ENCODE results near the gene TULP4. TPM values are rescaled to one million over a fixed set of nuclear protein-coding genes. Genes with fewer than 3 reads are reported as not detected.
A peak's percentile ranks its signal among the peaks of the same experiment; 100 is the strongest.

Gene TULP4
- total and polyA plus RNA-seq, 2 experiments from 2014 or later, result 20.0 to 118 TPM

- Histone ChIP-seq H3K4me1 (ENCODE audit: low read depth) (peaks cover 8% of the 10 kb centered on the region), H3K27ac (no peak overlapping the region), H3K27me3 (no peaks in the 10 kb centered on the region), H3K9me3 (ENCODE audit: low read depth) (no peaks in the 10 kb centered on the region), H3K36me3 (no peaks in the 10 kb centered on the region), H3K4me3 (no peak overlapping the region)
- no peak for TF ChIP-seq CTCF (IDR thresholded peaks at IDR 0.05; ENCODE audit: low read depth, low read length)
- DNase-seq (ENCODE audit: low read depth in 1 of 2, low spot score in 1 of 2), result peak in 1 of 2 donors; percentile 12
These were observed 133.3 kb downstream of the TULP4 start for GRCh38 chr6:158445426-158446085.

- no peaks in the 10 kb centered on the region for H3K9me3 ChIP-seq (ENCODE audit: low read depth)
- H3K36me3 ChIP-seq, result no peaks in the 10 kb centered on the region
- no peak overlapping the region for H3K27ac ChIP-seq
- H3K4me3 ChIP-seq, result no peak overlapping the region
- no peak for TF ChIP-seq CTCF (IDR thresholded peaks at IDR 0.05; ENCODE audit: low read depth, low read length)
- no peaks in the 10 kb centered on the region for H3K27me3 ChIP-seq
- DNase-seq (ENCODE audit: low read depth in 1 of 2, low spot score in 1 of 2), result no peak
- no peaks in the 10 kb centered on the region for H3K4me1 ChIP-seq (ENCODE audit: low read depth)
These were observed 136.6 kb downstream of the TULP4 start for GRCh38 chr6:158448856-158449255.

- no peaks in the 10 kb centered on the region for H3K27me3 ChIP-seq
- H3K4me3 ChIP-seq, result no peak overlapping the region
- no peak overlapping the region for H3K27ac ChIP-seq
- H3K36me3 ChIP-seq, result peaks cover 3% of the 10 kb centered on the region
- DNase-seq (ENCODE audit: low read depth in 1 of 2, low spot score in 1 of 2), result no peak
- H3K4me1 ChIP-seq (ENCODE audit: low read depth), result no peaks in the 10 kb centered on the region
- no peaks in the 10 kb centered on the region for H3K9me3 ChIP-seq (ENCODE audit: low read depth)
- no peak for TF ChIP-seq CTCF (IDR thresholded peaks at IDR 0.05; ENCODE audit: low read depth, low read length)
These were observed 139.9 kb downstream of the TULP4 start for GRCh38 chr6:158452191-158452590.

- Histone ChIP-seq H3K27ac (no peak overlapping the region), H3K4me1 (ENCODE audit: low read depth) (no peaks in the 10 kb centered on the region), H3K9me3 (ENCODE audit: low read depth) (no peaks in the 10 kb centered on the region), H3K27me3 (no peaks in the 10 kb centered on the region), H3K4me3 (no peak overlapping the region), H3K36me3 (peaks cover 9% of the 10 kb centered on the region)
- DNase-seq (ENCODE audit: low read depth in 1 of 2, low spot score in 1 of 2), result no peak
- TF ChIP-seq CTCF (IDR thresholded peaks at IDR 0.05; ENCODE audit: low read depth, low read length), result no peak
These were observed 144.9 kb downstream of the TULP4 start for GRCh38 chr6:158457131-158457530.

- H3K4me1 ChIP-seq (ENCODE audit: low read depth), result no peaks in the 10 kb centered on the region
- no peak overlapping the region for H3K27ac ChIP-seq
- H3K9me3 ChIP-seq (ENCODE audit: low read depth), result no peaks in the 10 kb centered on the region
- H3K36me3 ChIP-seq, result peaks cover 9% of the 10 kb centered on the region
- H3K27me3 ChIP-seq, result no peaks in the 10 kb centered on the region
- no peak for TF ChIP-seq CTCF (IDR thresholded peaks at IDR 0.05; ENCODE audit: low read depth, low read length)
- H3K4me3 ChIP-seq, result no peak overlapping the region
- peak in 1 of 2 donors; percentile 39 for DNase-seq (ENCODE audit: low read depth in 1 of 2, low spot score in 1 of 2)
These were observed 145.5 kb downstream of the TULP4 start for GRCh38 chr6:158457616-158458278.

All from cardiac muscle cell (in vitro differentiated cells and primary cell).